Measurements from ENCODE around the gene NAB2. TPM values are rescaled to one million over a fixed set of nuclear protein-coding genes. Genes with fewer than 3 reads are reported as not detected.

The NAB2 gene
- total RNA-seq, 1 experiment from 2014 or later: 16.4 TPM

- H3K4me1 ChIP-seq: peaks cover 11% of the 10 kb centered on the region
- H3K4me3 ChIP-seq (ENCODE audit: low read depth, low read length): no peak overlapping the region
- BruUV-seq (replicated peaks): no TSS peak
- H3K36me3 Mint-ChIP-seq (ENCODE audit: insufficient read depth, unreplicated experiment): peaks cover 9% of the 10 kb centered on the region
- no peak for TF ChIP-seq CTCF (IDR thresholded peaks at IDR 0.05; ENCODE audit: insufficient read depth in 1 of 2, low read depth in 1 of 2, low read length in 1 of 2, severe bottlenecking in 1 of 2, unreplicated experiment in 1 of 2)
- peak; percentile 68 to 76 for DNase-seq
- H3K9me3 Mint-ChIP-seq (ENCODE audit: unreplicated experiment): no peaks in the 10 kb centered on the region
- H3K4me3 Mint-ChIP-seq (ENCODE audit: unreplicated experiment): no peak overlapping the region
- H3K27me3 ChIP-seq (replicated peaks; ENCODE audit: control insufficient read depth, insufficient read depth, low read length): no peaks in the 10 kb centered on the region
- POLR2A ChIA-PET: interaction anchor here (0.6 to 2.3 kb wide), 3 partner anchors 9 to 26 kb away, joined by 3 to 15 read pairs (median 5); partner anchors contain the start of gene STAT6
- H3K9me3 ChIP-seq: no peaks in the 10 kb centered on the region
- no peaks in the 10 kb centered on the region for H3K4me1 Mint-ChIP-seq (ENCODE audit: low read depth, unreplicated experiment)
- H3K27me3 Mint-ChIP-seq (ENCODE audit: insufficient read depth, unreplicated experiment): no peaks in the 10 kb centered on the region
- peaks cover 2% of the 10 kb centered on the region; the same call in 1 of the 2 replicates for H3K36me3 ChIP-seq (ENCODE audit: control insufficient read depth, insufficient read depth, low read length)
- CTCF ChIA-PET: interaction anchor here (0.6 to 1.8 kb wide), 5 partner anchors 9 to 33 kb away, joined by 3 to 36 read pairs (median 3); partner anchors contain the start of gene STAT6
- peak overlapping the region; percentile 78 for H3K27ac Mint-ChIP-seq (ENCODE audit: unreplicated experiment)
- intact Hi-C loops (cut with micrococcal nuclease; ENCODE audit: unreplicated experiment): loop anchor here (1.0 kb wide), 1 partner anchor 9 kb away; the partner anchor contains the start of gene STAT6
Observed at GRCh38 chr12:57101892-57102695, 13.2 kb downstream of the NAB2 start.

- peaks cover 11% of the 10 kb centered on the region for H3K4me1 ChIP-seq
- POLR2A ChIA-PET: no interaction called here
- no peak for TF ChIP-seq CTCF (IDR thresholded peaks at IDR 0.05; ENCODE audit: insufficient read depth in 1 of 2, low read depth in 1 of 2, low read length in 1 of 2, severe bottlenecking in 1 of 2, unreplicated experiment in 1 of 2)
- Mint-ChIP-seq H3K9me3 (ENCODE audit: unreplicated experiment) (no peaks in the 10 kb centered on the region), H3K36me3 (ENCODE audit: insufficient read depth, unreplicated experiment) (peaks cover 9% of the 10 kb centered on the region), H3K4me1 (ENCODE audit: low read depth, unreplicated experiment) (no peaks in the 10 kb centered on the region), H3K4me3 (ENCODE audit: unreplicated experiment) (no peak overlapping the region), H3K27ac (ENCODE audit: unreplicated experiment) (no peak overlapping the region), H3K27me3 (ENCODE audit: insufficient read depth, unreplicated experiment) (no peaks in the 10 kb centered on the region)
- DNase-seq: no peak
- no TSS peak for BruUV-seq (replicated peaks)
- CTCF ChIA-PET: no interaction called here
- no peaks in the 10 kb centered on the region for H3K27me3 ChIP-seq (replicated peaks; ENCODE audit: control insufficient read depth, insufficient read depth, low read length)
- intact Hi-C loops (cut with micrococcal nuclease; ENCODE audit: unreplicated experiment): no loop called here
- H3K4me3 ChIP-seq (ENCODE audit: low read depth, low read length): no peak overlapping the region
- H3K9me3 ChIP-seq: no peaks in the 10 kb centered on the region
- H3K36me3 ChIP-seq (ENCODE audit: control insufficient read depth, insufficient read depth, low read length): peaks cover 2% of the 10 kb centered on the region; the same call in 1 of the 2 replicates
Observed at GRCh38 chr12:57103856-57104255, 14.9 kb downstream of the NAB2 start.

- peaks cover 2% of the 10 kb centered on the region; the same call in 1 of the 2 replicates for H3K36me3 ChIP-seq (ENCODE audit: control insufficient read depth, insufficient read depth, low read length)
- no peak for DNase-seq
- no peak overlapping the region for H3K4me3 ChIP-seq (ENCODE audit: low read depth, low read length)
- Mint-ChIP-seq H3K4me3 (ENCODE audit: unreplicated experiment) (no peak overlapping the region), H3K27ac (ENCODE audit: unreplicated experiment) (no peak overlapping the region), H3K27me3 (ENCODE audit: insufficient read depth, unreplicated experiment) (no peaks in the 10 kb centered on the region), H3K4me1 (ENCODE audit: low read depth, unreplicated experiment) (peaks cover 3% of the 10 kb centered on the region), H3K9me3 (ENCODE audit: unreplicated experiment) (no peaks in the 10 kb centered on the region), H3K36me3 (ENCODE audit: insufficient read depth, unreplicated experiment) (peaks cover 9% of the 10 kb centered on the region)
- ChIA-PET POLR2A (no interaction called here), CTCF (no interaction called here)
- intact Hi-C loops (cut with micrococcal nuclease; ENCODE audit: unreplicated experiment): no loop called here
- H3K9me3 ChIP-seq: no peaks in the 10 kb centered on the region
- H3K27me3 ChIP-seq (replicated peaks; ENCODE audit: control insufficient read depth, insufficient read depth, low read length): no peaks in the 10 kb centered on the region
- TF ChIP-seq CTCF (IDR thresholded peaks at IDR 0.05; ENCODE audit: insufficient read depth in 1 of 2, low read depth in 1 of 2, low read length in 1 of 2, severe bottlenecking in 1 of 2, unreplicated experiment in 1 of 2): no peak
- BruUV-seq (replicated peaks): no TSS peak
- peaks cover 11% of the 10 kb centered on the region for H3K4me1 ChIP-seq
Observed at GRCh38 chr12:57104292-57104910, 15.5 kb downstream of the NAB2 start.
